GM19043 (cell line): Measurements from ENCODE around the gene TPD52L1.
"Not testable (repeated sequence)": the region's sequence is repeated elsewhere in the genome, so short reads cannot be mapped to it uniquely, and the experiment has no call there.

Experiments
- ATAC-seq: cut with Tn5 transposase; IDR thresholded peaks from one replicate; pipeline ENCODE4 v1.9.1; 2021; ENCODE audit warnings: low read depth; ENCODE audit not compliant: unreplicated experiment

TPD52L1 gene

DNA sequence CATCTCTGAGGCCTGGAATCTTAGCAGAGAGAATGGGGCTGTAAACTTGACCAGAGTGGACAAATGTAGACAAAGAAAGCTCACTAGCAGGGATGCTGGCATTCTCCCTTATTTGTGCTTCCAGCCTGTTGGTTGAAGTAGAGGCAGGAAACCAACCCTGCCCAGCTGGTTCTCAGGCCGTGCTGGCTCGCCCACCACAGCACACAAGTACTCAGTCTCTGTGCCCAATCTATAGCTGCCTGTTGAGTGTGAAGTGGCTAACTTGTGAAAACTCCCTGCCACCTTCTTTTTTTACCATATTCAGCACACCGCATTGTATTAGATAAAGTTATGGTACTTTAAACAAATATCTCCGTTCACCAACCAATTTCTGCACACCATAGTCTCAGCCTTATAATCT is 110.9 kb downstream of the TPD52L1 start:
- no peak for ATAC-seq

DNA sequence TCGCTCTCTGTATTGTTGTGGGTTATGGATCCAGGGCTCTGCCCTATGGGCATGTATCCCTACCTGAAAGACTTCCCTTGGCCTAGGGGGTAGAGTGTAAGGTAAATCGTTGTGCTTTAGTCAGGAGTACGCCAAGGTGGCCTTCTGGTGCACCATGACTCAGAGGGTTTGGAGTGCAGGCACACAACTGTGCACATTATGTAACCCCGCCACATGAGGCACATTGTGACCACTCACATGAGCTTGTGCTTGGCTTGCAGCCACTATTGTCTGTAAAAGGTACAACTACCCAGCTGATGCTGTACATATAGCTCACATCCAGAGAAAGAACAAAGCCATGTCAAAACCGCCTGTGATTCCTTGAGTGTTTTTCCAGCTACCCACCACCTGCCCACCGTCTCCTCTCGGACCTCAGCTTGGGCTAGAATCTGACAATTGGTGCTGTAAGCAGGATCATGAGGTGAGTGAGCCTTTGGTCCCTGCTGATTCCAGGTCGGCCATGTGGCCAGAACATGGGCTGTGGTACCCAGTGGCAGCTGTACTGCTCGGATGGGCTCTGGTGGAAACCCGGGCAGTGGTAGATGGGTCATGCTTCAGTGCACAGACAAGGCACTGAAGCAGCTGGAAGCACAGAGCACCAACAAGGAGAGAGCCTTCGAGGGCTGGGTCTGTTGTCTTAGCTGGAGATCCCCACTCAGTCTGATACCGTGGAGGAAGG is 114.4 kb downstream of the TPD52L1 start:
- no peak for ATAC-seq

DNA sequence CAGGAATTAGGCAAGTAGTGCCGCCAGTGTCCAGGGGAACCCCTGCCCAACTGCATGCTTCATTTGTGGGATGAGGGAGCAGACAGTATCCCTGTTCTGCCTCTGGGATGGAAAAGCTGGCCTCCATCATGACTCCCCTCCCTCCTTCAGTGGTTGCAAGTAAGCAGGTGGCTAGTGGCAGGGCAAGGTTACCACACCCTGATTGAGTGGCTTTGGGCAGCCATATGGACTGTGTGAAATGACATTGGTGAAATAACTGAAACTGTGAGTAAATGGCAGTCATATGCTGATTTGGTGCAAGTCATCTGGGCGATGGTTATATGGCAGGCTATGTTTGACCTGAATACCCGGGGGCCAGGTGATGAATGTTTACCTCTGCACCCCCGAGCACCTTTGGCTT is 115.2 kb downstream of the TPD52L1 start:
- no peak for ATAC-seq

DNA sequence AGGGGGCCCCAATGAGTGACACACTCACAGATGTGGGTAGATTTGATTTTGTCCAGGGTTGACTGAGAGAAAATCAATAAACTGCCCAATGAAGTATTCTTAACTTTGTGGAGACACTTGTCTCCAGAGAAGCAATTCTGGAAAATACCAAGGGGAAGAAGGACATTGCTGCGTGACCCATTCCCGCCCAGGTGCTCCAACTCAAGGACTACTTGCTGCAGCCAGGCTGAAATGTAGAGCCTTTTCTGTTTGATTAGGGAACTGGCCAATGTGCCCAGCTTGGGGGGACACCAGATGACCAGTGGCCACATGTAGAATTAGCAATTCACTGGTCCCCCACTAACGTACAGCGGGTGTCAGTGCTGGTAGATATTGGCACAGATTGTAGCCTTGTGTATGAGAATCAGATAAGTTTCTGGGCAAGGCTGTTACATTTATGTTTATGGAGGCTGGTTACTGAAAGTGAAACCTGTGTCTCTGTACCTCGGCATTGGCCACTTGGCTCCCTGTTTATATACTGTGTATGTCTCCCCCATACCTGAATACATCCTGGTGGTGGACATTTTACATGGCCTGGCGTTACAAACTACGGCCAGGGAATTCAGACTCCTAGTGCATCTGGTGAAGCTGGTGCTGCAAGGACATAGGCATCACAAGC is 115.9 kb downstream of the TPD52L1 start:
- no peak for ATAC-seq

DNA sequence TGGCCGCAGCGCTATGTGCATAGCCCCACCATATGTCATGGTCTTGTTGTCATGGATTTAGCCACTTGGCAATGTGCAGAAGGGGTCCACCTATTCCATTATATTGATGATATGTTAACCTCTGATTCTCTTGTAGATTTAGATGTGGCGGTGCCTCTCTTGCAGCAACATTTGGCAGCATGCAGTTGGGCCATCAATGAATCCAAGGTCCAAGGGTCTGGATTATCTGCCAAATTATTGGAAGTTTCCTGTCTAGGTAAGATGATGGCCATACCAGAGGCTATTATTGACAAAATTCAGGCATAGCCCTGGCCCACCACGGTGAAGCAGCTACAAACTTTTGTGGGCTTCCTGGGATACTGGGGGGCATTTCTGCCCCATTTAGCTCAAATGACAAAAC is 116.8 kb downstream of the TPD52L1 start:
- ATAC-seq, result no peak

DNA sequence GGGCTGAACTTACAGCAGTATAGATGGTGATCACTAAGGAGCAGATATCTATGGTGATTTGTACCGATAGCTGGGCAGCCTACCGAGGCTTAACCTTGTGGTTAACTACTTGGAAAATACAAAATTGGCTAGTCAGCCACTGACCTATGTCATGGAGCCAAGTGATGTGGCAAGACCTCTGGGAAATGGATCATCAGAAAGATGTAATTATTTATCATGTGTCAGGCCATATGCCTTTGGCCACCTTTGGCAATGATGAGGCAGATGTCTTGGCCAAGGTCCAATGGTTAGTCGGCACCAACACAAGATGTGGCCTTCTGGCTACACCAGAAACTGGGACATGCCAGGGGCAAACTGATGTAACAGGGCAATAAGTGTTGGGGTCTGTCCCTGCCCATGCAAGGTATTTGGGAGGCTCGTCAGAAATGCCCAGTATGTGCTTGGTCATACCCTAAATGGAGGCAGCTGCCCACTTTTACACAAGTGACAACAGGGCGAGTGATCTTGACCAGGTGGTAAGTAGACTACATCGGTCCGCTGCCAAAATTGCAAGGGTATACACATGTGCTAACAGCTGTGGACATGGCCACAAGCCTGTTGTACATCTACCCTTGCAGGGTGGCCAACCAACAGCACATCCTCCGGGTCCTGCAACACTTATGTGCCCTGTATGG is 118.0 kb downstream of the TPD52L1 start:
- no peak for ATAC-seq

DNA sequence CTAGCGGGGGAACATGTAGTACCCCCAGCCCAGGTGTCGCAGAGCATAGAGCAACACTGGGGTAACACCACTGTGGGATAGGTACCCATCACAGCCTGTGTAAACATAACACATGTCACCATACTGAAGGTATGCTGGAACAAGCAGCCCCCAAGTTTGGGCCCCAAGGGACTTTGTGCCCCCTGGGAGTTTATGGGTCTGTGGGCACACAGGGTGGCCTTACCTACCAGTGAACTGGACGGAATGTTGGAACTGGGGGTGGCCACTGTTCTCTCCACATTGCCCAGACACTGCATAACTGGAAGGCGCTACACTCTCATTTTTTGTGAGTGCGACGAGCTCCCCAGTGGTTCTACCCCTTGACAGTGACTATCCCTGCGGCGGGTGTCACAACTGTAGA is 119.7 kb downstream of the TPD52L1 start:
- ATAC-seq, result no peak

DNA sequence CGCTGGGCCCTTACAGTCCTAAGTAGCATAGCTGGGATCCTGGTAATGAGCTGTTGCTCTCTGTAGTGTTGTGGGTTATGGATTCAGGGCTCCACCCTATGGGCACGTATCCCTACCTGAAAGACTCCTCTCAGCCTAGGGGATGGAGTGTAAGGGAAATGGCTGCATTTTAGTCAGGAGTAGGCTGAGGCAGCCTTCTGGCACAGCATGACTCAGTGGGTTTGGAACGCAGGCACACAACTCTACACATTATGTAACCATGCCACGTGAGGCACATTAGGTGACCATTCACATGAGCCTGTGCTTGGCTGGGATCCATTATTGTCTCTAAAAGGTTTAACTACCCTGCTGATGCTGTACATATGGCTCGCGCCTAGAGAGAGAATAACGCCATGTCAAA is 120.4 kb downstream of the TPD52L1 start:
- ATAC-seq, result no peak

DNA sequence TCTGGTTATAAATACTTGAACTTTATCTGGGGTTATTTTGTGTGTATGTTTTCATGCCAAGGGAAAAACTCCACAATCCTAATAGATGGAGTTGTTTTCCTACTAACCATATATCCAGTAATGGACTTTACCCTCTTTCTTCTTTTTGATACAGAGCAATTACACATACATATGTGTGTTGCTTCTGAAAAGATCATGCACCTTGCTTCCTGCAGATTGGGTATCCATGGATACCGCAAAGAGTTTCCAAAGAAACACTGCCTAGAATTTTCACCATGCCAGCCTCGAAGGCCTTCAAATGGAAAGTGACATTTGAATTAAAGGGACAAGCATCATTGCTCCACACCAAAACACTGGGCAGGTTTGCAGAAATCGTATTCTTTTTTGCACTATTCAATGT is 121.4 kb downstream of the TPD52L1 start:
- no peak for ATAC-seq

DNA sequence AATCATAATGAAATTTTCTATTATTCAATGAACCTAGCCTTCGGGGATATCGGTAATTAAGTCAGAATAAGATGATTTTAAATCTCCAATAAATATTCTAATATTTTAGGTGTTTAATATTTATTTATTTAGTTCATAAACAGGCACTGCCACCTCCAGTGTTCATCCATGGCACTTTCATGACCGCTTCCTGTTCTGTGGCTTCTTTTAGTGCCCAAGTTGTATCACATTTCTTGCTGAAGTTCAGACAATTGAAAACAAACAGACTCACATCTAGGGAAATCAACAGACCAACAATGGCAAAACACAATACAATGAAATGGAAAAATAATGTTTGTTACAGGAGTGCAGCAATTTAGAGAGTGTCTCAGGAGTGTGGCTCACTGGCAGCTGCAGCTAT is 122.2 kb downstream of the TPD52L1 start:
- ATAC-seq, result no peak

DNA sequence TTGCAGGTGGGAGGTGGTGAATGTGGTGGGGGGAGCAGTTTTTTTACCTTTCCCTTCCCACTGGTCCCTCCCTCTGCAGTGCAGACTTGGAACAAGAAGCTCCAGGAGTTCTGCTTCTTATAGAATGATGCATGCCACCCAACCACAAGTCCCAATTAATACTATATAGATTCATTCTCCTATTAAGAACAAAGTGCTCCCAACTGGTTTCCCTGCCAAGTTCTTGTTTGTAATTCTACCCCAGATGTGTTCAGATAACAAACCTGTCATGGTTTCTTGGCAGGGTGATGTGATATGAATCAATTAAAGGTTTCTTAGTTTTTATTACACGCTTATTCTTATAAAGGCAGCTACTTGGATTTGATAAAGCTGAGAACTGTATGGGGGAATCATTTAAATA is 124.3 kb downstream of the TPD52L1 start:
- no peak for ATAC-seq

DNA sequence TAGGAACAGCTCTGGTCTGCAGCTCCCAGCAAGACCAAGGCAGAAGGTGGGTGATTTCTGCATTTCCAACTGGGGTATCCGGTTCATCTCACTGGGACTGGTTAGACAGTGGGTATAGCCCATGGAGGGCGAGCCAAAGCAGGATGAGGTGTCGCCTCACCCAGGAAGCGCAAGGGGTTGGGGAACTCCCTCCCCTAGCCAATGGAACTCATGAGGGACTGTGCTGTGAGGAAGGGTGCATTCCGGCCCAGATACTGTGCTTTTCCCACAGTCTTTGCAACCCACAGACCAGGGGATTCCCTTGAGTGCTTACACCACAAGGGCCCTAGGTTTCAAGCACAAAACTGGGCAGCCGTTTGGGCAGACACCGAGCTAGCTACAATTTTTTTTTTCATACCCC is 126.4 kb downstream of the TPD52L1 start:
- no peak for ATAC-seq

DNA sequence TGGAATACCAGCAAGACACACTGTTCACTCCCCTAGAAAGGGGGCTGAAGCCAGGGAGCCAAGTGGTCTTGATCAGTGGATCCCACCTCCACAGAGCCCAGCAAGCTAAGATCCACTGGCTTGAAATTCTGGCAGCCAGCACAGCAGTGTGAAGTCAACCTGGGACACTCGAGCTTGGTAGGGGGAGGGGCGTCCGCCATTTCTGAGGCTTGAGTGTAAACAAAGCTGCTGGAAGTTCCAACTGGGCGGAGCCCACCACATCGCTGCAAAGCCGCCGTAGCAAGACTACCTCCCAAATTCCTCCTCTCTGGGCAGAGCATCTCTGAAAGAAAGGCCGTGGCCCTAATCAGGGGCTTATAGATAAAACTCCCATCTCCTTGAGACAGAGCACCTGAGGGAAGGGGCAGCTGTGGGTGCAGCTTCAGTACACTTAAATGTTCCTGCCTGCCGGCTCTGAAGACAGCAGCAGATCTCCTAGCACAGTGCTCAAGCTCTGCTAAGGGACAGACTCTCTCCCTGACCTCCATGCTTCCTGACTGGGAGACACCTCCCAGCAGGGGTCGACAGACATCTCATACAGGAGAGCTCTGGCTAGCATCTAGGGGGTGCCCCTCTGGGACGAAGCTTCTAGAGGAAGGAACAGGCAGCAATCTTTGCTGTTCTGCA is 126.9 kb downstream of the TPD52L1 start:
- not testable (repeated sequence) for ATAC-seq

DNA sequence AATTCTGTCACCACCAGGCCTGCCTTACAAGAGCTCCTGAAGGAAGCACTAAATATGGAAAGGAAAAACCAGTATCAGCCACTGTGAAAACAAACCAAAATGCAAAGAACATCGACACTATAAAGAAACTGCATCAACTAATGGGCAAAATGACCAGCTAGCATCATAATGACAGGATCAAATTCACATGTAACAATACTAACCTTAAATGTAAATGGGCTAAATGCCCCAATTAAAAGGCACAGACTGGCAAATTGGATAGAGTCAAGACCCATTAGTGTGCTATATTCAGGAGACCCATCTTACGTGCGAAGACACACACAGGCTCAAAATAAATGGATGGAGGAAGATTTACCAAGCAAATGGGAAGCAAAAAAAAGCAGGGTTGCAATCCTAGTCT is 128.9 kb downstream of the TPD52L1 start:
- not testable (repeated sequence) for ATAC-seq

DNA sequence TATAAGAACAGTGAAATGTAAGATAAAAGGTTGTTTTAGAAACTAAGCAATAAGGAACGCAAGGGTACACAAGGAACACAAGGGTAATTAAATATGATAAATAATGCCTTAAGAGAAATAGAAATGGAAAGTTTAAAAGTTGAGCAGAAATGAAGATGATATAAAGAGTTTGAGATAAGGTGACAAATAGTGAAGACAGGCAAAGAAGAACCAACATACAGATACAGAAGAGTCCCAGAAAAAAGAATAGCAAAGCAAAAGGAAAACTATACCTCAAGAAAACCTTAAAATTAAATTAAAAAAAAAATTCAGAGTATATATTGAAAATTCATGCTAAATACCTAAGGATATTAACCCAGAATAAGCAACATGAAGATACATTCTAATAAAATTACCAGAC is 131.8 kb downstream of the TPD52L1 start:
- no peak for ATAC-seq

DNA sequence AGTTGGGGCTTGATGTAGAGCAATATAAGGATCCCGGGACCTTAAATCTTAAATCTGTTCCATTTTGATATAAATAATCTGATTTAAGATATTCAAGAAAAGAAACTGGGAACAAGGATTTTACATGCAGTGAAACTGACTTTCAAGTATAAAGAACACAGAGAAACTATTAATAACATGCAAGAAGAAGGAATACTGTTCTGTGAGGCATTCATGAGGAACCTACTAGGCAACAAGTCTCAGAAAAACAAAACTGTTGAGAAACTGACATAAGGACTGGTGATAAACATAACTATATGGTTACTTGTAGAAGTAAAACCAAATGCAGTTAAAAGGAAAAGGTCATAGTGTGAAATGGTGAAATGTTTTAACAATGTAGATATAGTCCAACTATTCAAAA is 132.4 kb downstream of the TPD52L1 start:
- no peak for ATAC-seq

DNA sequence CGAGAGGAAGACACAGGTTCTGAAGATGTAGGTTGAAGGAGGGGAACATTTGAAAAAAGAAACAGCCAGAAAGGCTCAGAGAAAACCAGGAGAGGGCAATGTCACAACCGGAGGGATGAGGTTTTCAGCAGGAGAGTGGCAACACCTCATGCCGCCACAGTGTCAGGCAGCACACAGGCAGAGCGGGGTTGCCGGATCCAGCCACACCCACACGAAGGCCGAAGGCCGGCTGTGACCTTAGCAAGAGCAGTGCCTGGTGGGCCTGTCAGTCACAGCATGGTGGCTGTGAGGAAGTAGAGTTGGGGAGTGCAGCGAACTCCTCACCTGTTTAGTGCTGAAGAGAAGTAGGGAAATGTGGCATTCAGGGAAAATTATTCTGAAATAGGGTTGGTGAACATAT is 134.1 kb downstream of the TPD52L1 start:
- no peak for ATAC-seq

DNA sequence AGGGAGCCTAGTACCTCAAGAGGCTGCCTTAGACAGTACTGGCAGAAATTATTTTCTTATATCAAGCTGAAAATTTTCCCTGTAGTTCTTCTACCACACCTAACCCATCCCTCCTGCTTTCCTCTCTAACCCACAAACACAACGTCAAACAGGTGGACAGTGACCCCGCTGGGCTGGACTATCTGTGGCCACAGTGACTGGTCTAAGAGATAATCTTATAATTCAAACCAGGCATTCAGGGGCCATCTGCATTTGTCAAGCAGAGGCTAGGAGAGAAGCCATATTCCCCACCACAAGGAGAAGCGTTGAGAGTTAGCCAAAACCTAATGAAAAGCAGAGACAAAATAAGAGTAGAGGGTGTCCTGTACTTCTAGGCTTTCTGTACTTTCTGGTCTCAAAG is 140.0 kb downstream of the TPD52L1 start:
- no peak for ATAC-seq

DNA sequence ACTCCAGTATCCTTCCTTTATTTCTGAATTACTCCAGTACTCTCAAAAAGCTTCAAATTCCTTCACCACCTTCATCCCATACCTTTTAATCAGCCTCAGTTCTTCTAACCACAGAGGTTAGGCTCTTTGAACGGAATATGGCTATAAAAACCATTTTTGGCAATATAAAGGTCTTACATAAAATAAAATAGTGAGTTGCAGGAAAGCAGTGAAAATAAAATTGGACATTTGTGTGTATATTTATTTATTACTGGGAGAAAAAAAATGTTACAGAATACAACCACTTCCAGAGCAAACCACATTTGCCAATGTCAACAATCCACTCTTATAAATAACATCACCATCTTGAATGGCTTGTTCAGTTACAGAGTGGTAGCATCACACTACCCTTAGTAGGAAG is 140.5 kb downstream of the TPD52L1 start:
- ATAC-seq, result no peak

DNA sequence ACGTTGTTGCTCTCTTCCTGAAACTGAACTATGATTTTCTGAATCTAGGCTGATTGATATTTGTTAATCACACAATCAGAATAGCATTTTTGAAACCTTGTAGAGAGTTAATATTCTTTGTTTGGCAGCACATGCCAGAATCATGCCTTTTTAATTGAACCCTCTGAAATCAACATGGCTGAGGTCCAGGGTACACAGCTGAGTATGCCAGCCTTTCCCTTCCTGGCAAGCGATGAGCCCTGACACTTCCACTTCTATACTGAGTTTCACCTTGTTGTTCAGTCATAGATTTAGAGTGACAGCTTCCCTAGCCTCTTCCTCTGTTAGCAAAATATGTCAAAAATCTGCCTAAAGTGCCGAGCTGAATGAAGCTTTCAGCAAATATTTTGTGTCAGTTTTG is 141.4 kb downstream of the TPD52L1 start:
- ATAC-seq, result no peak

DNA sequence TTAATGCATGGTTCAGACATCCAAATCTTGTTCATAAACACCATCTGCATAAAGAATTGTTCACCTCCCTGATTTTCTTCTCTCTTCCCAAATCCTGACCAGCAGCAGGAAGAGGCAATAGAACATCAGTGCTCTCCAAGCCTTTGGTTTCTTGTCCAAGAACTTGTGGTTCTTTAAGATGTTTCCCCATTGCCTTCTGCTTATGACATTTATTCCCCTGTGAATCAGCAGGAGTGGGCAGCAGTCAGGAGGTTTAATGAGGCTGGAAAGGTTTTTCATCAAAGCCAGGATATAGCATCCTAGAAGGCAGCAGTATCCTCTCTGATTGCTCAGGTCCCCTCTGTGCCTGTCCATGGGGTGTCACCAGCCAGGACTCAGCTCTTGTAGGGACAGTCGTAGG is 142.9 kb downstream of the TPD52L1 start:
- no peak for ATAC-seq
